DOHH2 (cell line): Measurements from ENCODE around the gene TGFB2.

Experiments used
- EZH2phosphoT487 ChIP-seq: fragments of 200-600 bp; sonication (generic); IDR thresholded peaks from 2 replicates; pipeline ENCODE4 v1.6.1; 2017; ENCODE audit warnings: borderline replicate concordance, mild to moderate bottlenecking, antibody characterized with exemption, low read length, moderate library complexity, mixed read lengths
- TF ChIP-seq, protein P1 (sequence below): fragments of 200-600 bp; sonication (generic); IDR thresholded peaks from one replicate; pipeline ENCODE4 v1.5.1; 2014; ENCODE audit warnings: antibody characterized with exemption, mild to moderate bottlenecking, low read depth, low read length; ENCODE audit not compliant: poor library complexity, severe bottlenecking

DNA sequence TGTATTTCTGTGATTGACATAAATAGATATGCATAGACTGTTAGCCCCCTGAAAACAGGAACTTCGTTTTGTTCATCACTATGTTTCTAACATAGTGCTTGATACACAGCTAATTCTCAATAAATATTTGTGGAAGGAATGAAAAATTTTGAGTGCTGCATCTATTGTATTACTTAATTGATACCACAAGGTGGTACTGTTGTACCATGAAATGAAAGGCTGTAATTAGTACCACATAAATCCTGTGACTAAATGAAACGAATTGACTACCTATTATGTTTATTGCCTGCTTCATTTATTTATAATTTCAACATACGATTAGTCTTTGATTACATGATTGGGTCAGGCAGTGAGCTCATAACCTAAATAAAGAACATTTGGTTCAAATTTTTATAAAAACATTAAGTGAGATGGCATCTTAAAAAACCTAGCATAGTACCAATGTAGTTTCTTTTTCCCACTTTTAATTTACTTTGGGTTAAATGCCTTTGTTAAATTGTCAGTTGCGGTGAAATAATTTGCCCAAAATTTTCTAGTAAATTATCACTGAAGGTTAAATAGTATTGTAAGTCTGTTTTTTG is 15.0 kb upstream of the TGFB2 start:
- TF ChIP-seq, protein P1, sequence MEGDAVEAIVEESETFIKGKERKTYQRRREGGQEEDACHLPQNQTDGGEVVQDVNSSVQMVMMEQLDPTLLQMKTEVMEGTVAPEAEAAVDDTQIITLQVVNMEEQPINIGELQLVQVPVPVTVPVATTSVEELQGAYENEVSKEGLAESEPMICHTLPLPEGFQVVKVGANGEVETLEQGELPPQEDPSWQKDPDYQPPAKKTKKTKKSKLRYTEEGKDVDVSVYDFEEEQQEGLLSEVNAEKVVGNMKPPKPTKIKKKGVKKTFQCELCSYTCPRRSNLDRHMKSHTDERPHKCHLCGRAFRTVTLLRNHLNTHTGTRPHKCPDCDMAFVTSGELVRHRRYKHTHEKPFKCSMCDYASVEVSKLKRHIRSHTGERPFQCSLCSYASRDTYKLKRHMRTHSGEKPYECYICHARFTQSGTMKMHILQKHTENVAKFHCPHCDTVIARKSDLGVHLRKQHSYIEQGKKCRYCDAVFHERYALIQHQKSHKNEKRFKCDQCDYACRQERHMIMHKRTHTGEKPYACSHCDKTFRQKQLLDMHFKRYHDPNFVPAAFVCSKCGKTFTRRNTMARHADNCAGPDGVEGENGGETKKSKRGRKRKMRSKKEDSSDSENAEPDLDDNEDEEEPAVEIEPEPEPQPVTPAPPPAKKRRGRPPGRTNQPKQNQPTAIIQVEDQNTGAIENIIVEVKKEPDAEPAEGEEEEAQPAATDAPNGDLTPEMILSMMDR = peak; percentile 67
- no peak for TF ChIP-seq EZH2phosphoT487
